Measurements from ENCODE around the gene SOX6.
"Not testable (repeated sequence)": the region's sequence is repeated elsewhere in the genome, so short reads cannot be mapped to it uniquely, and the experiment has no call there.

The SOX6 gene

DNA sequence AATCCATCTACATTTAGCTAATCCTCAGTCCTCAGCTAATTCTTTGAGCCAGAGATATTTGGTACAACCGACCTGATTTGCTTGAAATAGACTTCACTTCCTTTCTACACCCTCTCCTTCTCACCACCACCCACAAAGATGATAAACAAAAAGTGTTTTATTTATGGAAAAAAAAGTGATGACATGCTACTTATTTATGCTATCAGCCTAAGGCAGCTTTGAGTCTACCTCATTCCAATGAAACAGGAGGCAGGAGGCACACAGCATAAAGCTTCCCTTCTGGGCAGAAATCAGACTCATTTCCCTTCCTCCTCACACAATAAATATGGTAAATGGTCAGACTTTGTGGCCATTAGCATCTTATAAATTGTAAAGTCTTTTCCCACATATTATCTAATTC lies 325.7 kb downstream of the SOX6 start:
- TF ChIP-seq, protein P1, sequence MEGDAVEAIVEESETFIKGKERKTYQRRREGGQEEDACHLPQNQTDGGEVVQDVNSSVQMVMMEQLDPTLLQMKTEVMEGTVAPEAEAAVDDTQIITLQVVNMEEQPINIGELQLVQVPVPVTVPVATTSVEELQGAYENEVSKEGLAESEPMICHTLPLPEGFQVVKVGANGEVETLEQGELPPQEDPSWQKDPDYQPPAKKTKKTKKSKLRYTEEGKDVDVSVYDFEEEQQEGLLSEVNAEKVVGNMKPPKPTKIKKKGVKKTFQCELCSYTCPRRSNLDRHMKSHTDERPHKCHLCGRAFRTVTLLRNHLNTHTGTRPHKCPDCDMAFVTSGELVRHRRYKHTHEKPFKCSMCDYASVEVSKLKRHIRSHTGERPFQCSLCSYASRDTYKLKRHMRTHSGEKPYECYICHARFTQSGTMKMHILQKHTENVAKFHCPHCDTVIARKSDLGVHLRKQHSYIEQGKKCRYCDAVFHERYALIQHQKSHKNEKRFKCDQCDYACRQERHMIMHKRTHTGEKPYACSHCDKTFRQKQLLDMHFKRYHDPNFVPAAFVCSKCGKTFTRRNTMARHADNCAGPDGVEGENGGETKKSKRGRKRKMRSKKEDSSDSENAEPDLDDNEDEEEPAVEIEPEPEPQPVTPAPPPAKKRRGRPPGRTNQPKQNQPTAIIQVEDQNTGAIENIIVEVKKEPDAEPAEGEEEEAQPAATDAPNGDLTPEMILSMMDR (conservative IDR thresholded peaks at IDR 0.05) = no peak
- H3K27ac ChIP-seq = no peak overlapping the region

- not testable (repeated sequence) for H3K27ac ChIP-seq
Observed at GRCh38 chr11:16029151-16029550, 327.2 kb downstream of the SOX6 start.

- H3K27ac ChIP-seq = no peak overlapping the region
- TF ChIP-seq, protein P1 (conservative IDR thresholded peaks at IDR 0.05) = no peak
Observed at GRCh38 chr11:16028419-16028818, 327.9 kb downstream of the SOX6 start.

DNA sequence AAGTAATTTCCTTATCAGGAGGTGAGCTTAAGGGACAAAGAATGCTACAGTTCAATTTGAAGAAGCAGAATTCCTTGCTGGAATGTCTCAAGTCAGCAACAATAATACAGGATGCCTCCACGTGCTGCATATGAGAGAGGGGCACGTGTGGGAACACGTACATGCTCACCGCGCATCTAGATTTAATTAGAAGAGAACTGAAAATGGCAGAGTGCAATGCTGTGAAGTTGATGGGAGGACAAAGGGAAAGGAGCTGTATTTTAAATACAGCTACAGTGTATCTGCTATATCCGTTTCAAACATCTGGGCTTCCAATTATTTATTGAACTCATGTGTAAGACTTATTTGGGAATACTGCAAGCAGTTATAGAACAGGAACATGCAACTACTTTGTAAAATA lies 328.7 kb downstream of the SOX6 start:
- H3K27ac ChIP-seq = no peak overlapping the region
- TF ChIP-seq, protein P1 (conservative IDR thresholded peaks at IDR 0.05) = no peak

DNA sequence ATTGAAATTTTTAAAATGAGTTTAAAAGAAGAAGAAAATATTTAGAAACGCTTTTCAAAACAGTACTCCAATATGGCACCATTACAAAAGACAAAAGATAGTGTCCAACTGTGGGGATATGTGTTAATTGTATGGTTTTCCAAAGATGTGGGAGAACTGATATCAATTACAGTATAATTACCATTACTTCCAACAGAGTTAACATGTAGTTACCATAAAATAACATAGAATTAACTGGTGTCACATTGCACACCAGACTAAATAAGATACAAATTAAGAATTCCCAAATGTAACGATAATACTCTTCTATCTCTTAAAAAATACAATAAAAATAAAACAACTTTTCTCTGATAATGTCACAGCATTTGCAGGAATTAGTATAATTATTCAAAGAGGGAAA lies 329.5 kb downstream of the SOX6 start:
- no peak overlapping the region for H3K27ac ChIP-seq
- TF ChIP-seq, protein P1 (conservative IDR thresholded peaks at IDR 0.05) = no peak

DNA sequence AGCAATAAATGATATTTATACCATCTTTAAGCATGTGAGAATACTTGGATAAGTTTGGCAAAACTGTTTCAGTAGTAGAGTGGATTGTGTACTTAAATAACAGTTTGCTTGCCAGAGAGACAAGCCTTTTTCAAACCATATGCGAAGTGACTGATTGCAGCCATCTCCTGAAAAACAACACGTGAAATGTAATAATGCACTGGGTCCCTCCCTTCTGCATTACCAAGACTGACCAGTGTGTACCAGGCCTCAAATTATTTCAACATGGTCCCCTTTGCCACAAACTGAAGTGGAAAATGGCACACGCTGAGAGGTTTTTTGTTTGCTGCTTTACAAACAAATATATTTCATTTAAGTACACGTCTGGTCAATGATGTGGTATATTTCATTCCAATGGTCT lies 337.4 kb downstream of the SOX6 start:
- no peak overlapping the region for H3K27ac ChIP-seq
- TF ChIP-seq, protein P1 (conservative IDR thresholded peaks at IDR 0.05) = no peak

DNA sequence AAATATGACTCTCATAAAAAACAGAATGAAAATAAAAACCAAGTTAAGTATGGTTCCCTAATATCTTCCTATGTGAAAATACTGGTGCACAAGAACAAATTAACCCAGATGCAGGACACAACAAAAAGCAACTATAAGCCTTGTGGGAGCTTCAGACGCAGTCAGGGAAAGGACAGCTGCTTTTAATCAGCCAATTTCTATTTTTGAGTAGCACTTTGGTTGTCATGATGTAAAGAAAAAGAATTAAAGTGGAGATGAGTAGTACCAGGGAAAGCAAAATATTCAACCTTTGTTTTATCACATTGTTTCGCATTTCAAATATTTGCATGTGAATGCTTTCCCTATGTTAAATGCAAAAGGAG lies 339.9 kb downstream of the SOX6 start:
- peak overlapping the region; percentile 54; the same call in 1 of the 2 replicates for H3K27ac ChIP-seq
- TF ChIP-seq, protein P1 (conservative IDR thresholded peaks at IDR 0.05) = no peak

DNA sequence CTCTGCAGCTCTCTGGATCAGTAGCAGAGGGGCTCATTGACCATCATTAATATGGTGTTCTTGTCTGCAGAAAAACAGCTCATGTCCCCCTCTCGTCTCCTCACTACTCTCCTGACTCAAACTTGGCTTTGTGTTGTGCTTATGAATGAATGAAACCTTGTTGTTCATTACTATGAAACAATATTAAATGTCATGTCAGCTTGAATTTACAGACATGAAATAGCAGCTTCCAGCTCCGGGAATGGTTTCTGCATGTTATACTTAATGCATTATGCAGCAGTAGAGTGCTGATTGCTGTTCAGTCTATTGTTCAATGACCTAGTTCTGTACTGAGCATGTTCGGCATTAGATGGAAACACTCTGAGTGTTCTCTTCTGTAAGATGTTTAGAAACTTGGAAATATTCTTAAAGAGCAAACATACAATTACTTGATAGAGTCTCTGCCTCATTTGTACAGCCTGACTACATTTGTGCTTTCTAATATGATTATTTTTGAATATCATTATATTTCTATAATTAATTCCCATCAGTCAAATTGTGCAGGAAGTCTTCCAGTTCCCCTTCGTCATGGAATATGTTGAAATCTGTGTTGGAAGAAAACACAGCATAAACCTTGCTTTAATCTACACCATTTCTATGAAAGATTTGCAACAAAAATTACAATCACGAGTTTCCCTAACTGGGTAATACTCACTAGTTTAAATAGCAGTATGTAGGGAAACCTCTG lies 340.4 kb downstream of the SOX6 start:
- H3K27ac ChIP-seq = peak overlapping the region; percentile 54
- TF ChIP-seq, protein P1 (conservative IDR thresholded peaks at IDR 0.05) = no peak
